WTC11 (cell line): Measurements from ENCODE around the gene NRP2. TPM values are rescaled to one million over a fixed set of nuclear protein-coding genes. Genes with fewer than 3 reads are reported as not detected.

Experiments used
- ATAC-seq: fragments of 200-7000 bp; cut with Tn5 transposase; 2 replicates; pipeline ENCODE4 v1.10.0; 2021; ENCODE audit warnings: mild to moderate bottlenecking, moderate library complexity
- CTCF ChIA-PET: fragments of 300-600 bp; sonication (Branson Sonifier 250); formaldehyde crosslinking; loops from one replicate; lab custom pipeline; 2021; ENCODE audit warnings: antibody characterized with exemption; lab: Charles Lee
- POLR2A ChIA-PET: fragments of 350-600 bp; sonication (Branson Sonifier 250); formaldehyde crosslinking; loops from one replicate; lab custom pipeline; 2021; ENCODE audit warnings: antibody characterized with exemption; lab: Charles Lee
- DNase-seq: peaks from one replicate; pipeline ENCODE4 v3.0.0; 2021; ENCODE audit warnings: low spot score
- H3K27ac Mint-ChIP-seq: 2 replicates; pipeline ENCODE4 v1.8.0; 2021; ENCODE audit warnings: mixed read lengths
- H3K27me3 Mint-ChIP-seq: 2 replicates; pipeline ENCODE4 v1.8.0; 2021; ENCODE audit warnings: low read depth, mild to moderate bottlenecking, moderate library complexity, mixed read lengths
- H3K36me3 Mint-ChIP-seq: 2 replicates; pipeline ENCODE4 v1.8.0; 2021; ENCODE audit warnings: mixed read lengths
- H3K4me1 Mint-ChIP-seq: 2 replicates; pipeline ENCODE4 v1.8.0; 2022; ENCODE audit warnings: mixed read lengths
- H3K4me3 Mint-ChIP-seq: 2 replicates; pipeline ENCODE4 v1.8.0; 2021; ENCODE audit warnings: mild to moderate bottlenecking, moderate library complexity, mixed read lengths
- H3K9me3 Mint-ChIP-seq: 2 replicates; pipeline ENCODE4 v1.8.0; 2021; ENCODE audit warnings: mixed read lengths
- AR ChIP-seq: fragments of 250-450 bp; sonication (Bioruptor Pico); IDR thresholded peaks from 2 replicates; pipeline ENCODE4 v1.9.0; 2021; ENCODE audit warnings: mild to moderate bottlenecking
- ARID4B ChIP-seq: sonication (generic); formaldehyde crosslinking; IDR thresholded peaks from 2 replicates; pipeline ENCODE4 v1.8.0; 2023; ENCODE audit warnings: missing genetic modification reagents, mild to moderate bottlenecking, borderline replicate concordance
- ATF2 ChIP-seq: sonication (generic); formaldehyde crosslinking; IDR thresholded peaks from 2 replicates; pipeline ENCODE4 v1.8.1; 2022; ENCODE audit warnings: low read depth, missing genetic modification reagents, borderline replicate concordance
- ETV6 ChIP-seq: sonication (generic); formaldehyde crosslinking; IDR thresholded peaks from 2 replicates; pipeline ENCODE4 v1.8.1; 2022; ENCODE audit warnings: mild to moderate bottlenecking, missing genetic modification reagents
- GTF2I ChIP-seq: fragments of 250-450 bp; sonication (Bioruptor Pico); conservative IDR thresholded peaks from 2 replicates; pipeline ENCODE4 v1.4.0; 2021; ENCODE audit warnings: mild to moderate bottlenecking
- HMGA2 ChIP-seq: fragments of 250-450 bp; sonication (Bioruptor Pico); IDR thresholded peaks from 2 replicates; pipeline ENCODE4 v1.4.0; 2021; ENCODE audit warnings: mild to moderate bottlenecking, moderate library complexity
- HMGXB4 ChIP-seq: sonication (generic); formaldehyde crosslinking; IDR thresholded peaks from 2 replicates; pipeline ENCODE4 v1.8.1; 2023; ENCODE audit warnings: mild to moderate bottlenecking, moderate library complexity, missing genetic modification reagents
- IRF2 ChIP-seq: sonication (generic); formaldehyde crosslinking; IDR thresholded peaks from 2 replicates; pipeline ENCODE4 v1.8.0; 2022; ENCODE audit warnings: low read depth, missing genetic modification reagents, borderline replicate concordance
- MLX ChIP-seq: sonication (generic); formaldehyde crosslinking; IDR thresholded peaks from 2 replicates; pipeline ENCODE4 v1.8.1; 2023; ENCODE audit warnings: mild to moderate bottlenecking, missing genetic modification reagents, moderate library complexity
- OVOL2 ChIP-seq: fragments of 250-450 bp; sonication (Bioruptor Pico); IDR thresholded peaks from 2 replicates; pipeline ENCODE4 v1.9.0; 2021; ENCODE audit warnings: mild to moderate bottlenecking, borderline replicate concordance
- PREB ChIP-seq: sonication (generic); formaldehyde crosslinking; IDR thresholded peaks from 2 replicates; pipeline ENCODE4 v1.8.1; 2022; ENCODE audit warnings: mild to moderate bottlenecking, missing genetic modification reagents, moderate library complexity, borderline replicate concordance
- RELA ChIP-seq: sonication (generic); formaldehyde crosslinking; IDR thresholded peaks from 2 replicates; pipeline ENCODE4 v1.8.1; 2022; ENCODE audit warnings: missing genetic modification reagents, mild to moderate bottlenecking, borderline replicate concordance
- RORB ChIP-seq: fragments of 250-450 bp; sonication (Bioruptor Pico); IDR thresholded peaks from 2 replicates; pipeline ENCODE4 v1.9.0; 2021; ENCODE audit warnings: mild to moderate bottlenecking
- SMAD3 ChIP-seq: sonication (generic); formaldehyde crosslinking; IDR thresholded peaks from 2 replicates; pipeline ENCODE4 v1.8.0; 2022; ENCODE audit warnings: missing genetic modification reagents, mild to moderate bottlenecking, borderline replicate concordance
- SMAD4 ChIP-seq: sonication (generic); formaldehyde crosslinking; IDR thresholded peaks from 2 replicates; pipeline ENCODE4 v1.8.0; 2022; ENCODE audit warnings: mild to moderate bottlenecking, missing genetic modification reagents
- ZBTB43 ChIP-seq: sonication (generic); formaldehyde crosslinking; IDR thresholded peaks from 2 replicates; pipeline ENCODE4 v1.8.1; 2023; ENCODE audit warnings: mild to moderate bottlenecking, missing genetic modification reagents
- ZNF121 ChIP-seq: sonication (generic); formaldehyde crosslinking; IDR thresholded peaks from 2 replicates; pipeline ENCODE4 v1.8.0; 2023; ENCODE audit warnings: missing genetic modification reagents
- ZNF263 ChIP-seq: sonication (generic); formaldehyde crosslinking; IDR thresholded peaks from 2 replicates; pipeline ENCODE4 v1.8.1; 2022; ENCODE audit warnings: low read depth, mild to moderate bottlenecking, moderate library complexity, missing genetic modification reagents
- ZNF396 ChIP-seq: fragments of 250-450 bp; sonication (Bioruptor Pico); IDR thresholded peaks from 2 replicates; pipeline ENCODE4 v1.8.0; 2021; ENCODE audit warnings: mild to moderate bottlenecking, moderate library complexity, borderline replicate concordance
- total RNA-seq: library from RNA; stranded (reverse); gene quantifications from 3 replicates; pipeline ENCODE4 v1.2.3, GENCODE V29; 2021

Gene NRP2
- total RNA-seq, 1 experiment from 2014 or later, result 41.0 TPM

GRCh38 chr2:205696331-205696926 is 14.1 kb downstream of the NRP2 start:
- H3K27me3 Mint-ChIP-seq, result no peaks in the 10 kb centered on the region
- H3K4me1 Mint-ChIP-seq, result peaks cover 78% of the 10 kb centered on the region
- TF ChIP-seq HMGA2 (no peak), GTF2I (CRISPR knock-in tag) (no peak), SMAD4 (CRISPR knock-in tag) (no peak), OVOL2 (no peak), ZNF121 (peak; percentile 98), PREB (no peak)
- no peaks in the 10 kb centered on the region for H3K9me3 Mint-ChIP-seq
- H3K36me3 Mint-ChIP-seq, result 0 out of 2 replicates have a peak, but pooled peaks cover 2% of the 10 kb centered on the region
- ATAC-seq, result peak; percentile 38
- H3K27ac Mint-ChIP-seq, result peak overlapping the region; percentile 75; the same call in 1 of the 2 replicates
- POLR2A ChIA-PET, result no interaction called here
- DNase-seq, result no peak
- H3K4me3 Mint-ChIP-seq, result no peak overlapping the region
- CTCF ChIA-PET, result interaction anchor here (0.5 to 2.3 kb wide), 9 partner anchors 10 to 811 kb away, joined by 3 to 13 read pairs (median 6); partner anchors contain the start of gene NRP2

GRCh38 chr2:205696927-205697441 is 14.7 kb downstream of the NRP2 start:
- Mint-ChIP-seq H3K36me3 (0 out of 2 replicates have a peak, but pooled peaks cover 2% of the 10 kb centered on the region), H3K4me3 (no peak overlapping the region), H3K27ac (peak overlapping the region; percentile 32; the same call in 1 of the 2 replicates), H3K9me3 (no peaks in the 10 kb centered on the region), H3K4me1 (peaks cover 81% of the 10 kb centered on the region), H3K27me3 (no peaks in the 10 kb centered on the region)
- no peak for DNase-seq
- TF ChIP-seq ZNF121, result no peak
- no peak for TF ChIP-seq HMGXB4 (CRISPR knock-in tag)
- TF ChIP-seq MLX, result no peak
- no peak for TF ChIP-seq ATF2 (CRISPR knock-in tag)
- no peak for TF ChIP-seq AR
- TF ChIP-seq ARID4B (CRISPR knock-in tag), result no peak
- no peak for TF ChIP-seq ETV6 (CRISPR knock-in tag)
- TF ChIP-seq ZNF396 (CRISPR knock-in tag), result no peak
- TF ChIP-seq SMAD3 (CRISPR knock-in tag), result no peak
- no peak for TF ChIP-seq ZBTB43 (CRISPR knock-in tag)
- no peak for TF ChIP-seq RELA
- TF ChIP-seq ZNF263, result no peak
- no peak for TF ChIP-seq RORB (CRISPR knock-in tag)
- TF ChIP-seq IRF2 (CRISPR knock-in tag), result no peak
- ChIA-PET CTCF (interaction anchor here (1.0 to 2.3 kb wide), 3 partner anchors 10 to 23 kb away, joined by 5 to 13 read pairs (median 6); partner anchors contain the start of gene NRP2), POLR2A (no interaction called here)
- ATAC-seq, result no peak
